ENCODE results near the gene CBARP. TPM values are rescaled to one million over a fixed set of nuclear protein-coding genes. Genes with fewer than 3 reads are reported as not detected.

Gene CBARP
- total RNA-seq, 1 experiment from 2014 or later = 23.8 TPM

GRCh38 chr19:1266916-1267476, 29.2 kb upstream of the CBARP start:
- Histone ChIP-seq H3K27ac (ENCODE audit: low read depth, low read length) (peak overlapping the region; percentile 99), H2AFZ (ENCODE audit: low read depth, low read length, poor library complexity, severe bottlenecking) (no peak overlapping the region), H3K9ac (ENCODE audit: low read length) (peak overlapping the region; percentile 98), H3K4me2 (ENCODE audit: low read length) (peak overlapping the region; percentile 97), H3K27me3 (ENCODE audit: insufficient read depth, low read length) (no peaks in the 10 kb centered on the region), H3K9me3 (ENCODE audit: control insufficient read depth in 1 of 2, insufficient read depth in 1 of 2, low read depth in 1 of 2, low read length in 2 of 2) (no peaks in the 10 kb centered on the region), H3K79me2 (ENCODE audit: insufficient read depth, low read length) (peaks cover 25% of the 10 kb centered on the region), H4K20me1 (ENCODE audit: insufficient read depth) (no peaks in the 10 kb centered on the region), H3K36me3 (ENCODE audit: control insufficient read depth in 1 of 2, insufficient read depth in 2 of 2, low read length in 2 of 2) (peaks cover 8 to 13% of the 10 kb centered on the region in 2 experiments; a peak in 3 of 4 replicates), H3K4me1 (ENCODE audit: control insufficient read depth in 1 of 2, insufficient read depth in 2 of 2, low read length in 2 of 2) (peaks cover 52 to 94% of the 10 kb centered on the region in 2 experiments), H3K9me2 (ENCODE audit: insufficient read depth) (no peaks in the 10 kb centered on the region), H3K4me3 (replicated peaks in 1 of 2; ENCODE audit: low read depth in 1 of 2, low read length in 2 of 2) (peak overlapping the region; percentile 43 to 59)
- no TSS peak for BruUV-seq (replicated peaks)
- ATAC-seq = peak; percentile 15
- no peak for DNase-seq (ENCODE audit: low read depth, low spot score)
- ChIA-PET CTCF (interaction anchor here (0.6 to 6.5 kb wide), 17 partner anchors 8 to 241 kb away, joined by 3 to 325 read pairs (median 4); partner anchors contain the start of genes ABCA7, ATP5F1D, CNN2 and FAM174C), POLR2A (interaction anchor here (0.7 to 3.0 kb wide), 10 partner anchors 8 to 407 kb away, joined by 3 to 58 read pairs (median 7); partner anchors contain the start of genes ATP5F1D and FAM174C), RAD21 (ENCODE audit: low non-redundant PET in 1 of 2, low total read pairs in 2 of 2, uncharacterized antibody in 2 of 2, unreplicated experiment in 2 of 2) (interaction anchor here (0.6 to 2.1 kb wide), 12 partner anchors 9 to 225 kb away, joined by 3 to 51 read pairs (median 6); partner anchors contain the start of gene ATP5F1D (in 1 of the 2))
- TF ChIP-seq, protein P1, sequence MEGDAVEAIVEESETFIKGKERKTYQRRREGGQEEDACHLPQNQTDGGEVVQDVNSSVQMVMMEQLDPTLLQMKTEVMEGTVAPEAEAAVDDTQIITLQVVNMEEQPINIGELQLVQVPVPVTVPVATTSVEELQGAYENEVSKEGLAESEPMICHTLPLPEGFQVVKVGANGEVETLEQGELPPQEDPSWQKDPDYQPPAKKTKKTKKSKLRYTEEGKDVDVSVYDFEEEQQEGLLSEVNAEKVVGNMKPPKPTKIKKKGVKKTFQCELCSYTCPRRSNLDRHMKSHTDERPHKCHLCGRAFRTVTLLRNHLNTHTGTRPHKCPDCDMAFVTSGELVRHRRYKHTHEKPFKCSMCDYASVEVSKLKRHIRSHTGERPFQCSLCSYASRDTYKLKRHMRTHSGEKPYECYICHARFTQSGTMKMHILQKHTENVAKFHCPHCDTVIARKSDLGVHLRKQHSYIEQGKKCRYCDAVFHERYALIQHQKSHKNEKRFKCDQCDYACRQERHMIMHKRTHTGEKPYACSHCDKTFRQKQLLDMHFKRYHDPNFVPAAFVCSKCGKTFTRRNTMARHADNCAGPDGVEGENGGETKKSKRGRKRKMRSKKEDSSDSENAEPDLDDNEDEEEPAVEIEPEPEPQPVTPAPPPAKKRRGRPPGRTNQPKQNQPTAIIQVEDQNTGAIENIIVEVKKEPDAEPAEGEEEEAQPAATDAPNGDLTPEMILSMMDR (IDR thresholded peaks at IDR 0.05 in 2 of 3, conservative IDR thresholded peaks at IDR 0.05 in 1 of 3; ENCODE audit: borderline replicate concordance in 1 of 3, insufficient read depth in 1 of 3, low read depth in 2 of 3, low read length in 2 of 3) = peak in 2 of 3 experiments; percentile 87 to 89; a peak in 4 of 6 replicates
- TF ChIP-seq TCF7L2 (IDR thresholded peaks at IDR 0.05; ENCODE audit: borderline replicate concordance, extremely low read depth, insufficient read depth, insufficient read length) = peak; percentile 24
- TF ChIP-seq EZH2phosphoT487 (IDR thresholded peaks at IDR 0.05; ENCODE audit: borderline replicate concordance) = no peak
- no peak for TF ChIP-seq ZFX (IDR thresholded peaks at IDR 0.05)
- TF ChIP-seq POLR2AphosphoS5 (IDR thresholded peaks at IDR 0.05; ENCODE audit: low read depth, low read length) = 0 out of 2 replicates have a peak, but pooled peaks have one; percentile 14
- no peak for TF ChIP-seq ZNF274 (IDR thresholded peaks at IDR 0.05; ENCODE audit: low read depth, low read length)
- no peak for TF ChIP-seq CEBPB (IDR thresholded peaks at IDR 0.05; ENCODE audit: low read depth)
- intact Hi-C loops (cut with micrococcal nuclease) = loop anchor here (1.0 kb wide), 2 partner anchors 18 to 23 kb away; no protein-coding TSS in a partner anchor
